ENCODE data around the gene C10orf71. TPM values are rescaled to one million over a fixed set of nuclear protein-coding genes. Genes with fewer than 3 reads are reported as not detected.

Gene C10orf71
- total and polyA plus RNA-seq, 3 donors from 2014 or later = 0.08 to 0.79 (median 0.12) TPM

DNA sequence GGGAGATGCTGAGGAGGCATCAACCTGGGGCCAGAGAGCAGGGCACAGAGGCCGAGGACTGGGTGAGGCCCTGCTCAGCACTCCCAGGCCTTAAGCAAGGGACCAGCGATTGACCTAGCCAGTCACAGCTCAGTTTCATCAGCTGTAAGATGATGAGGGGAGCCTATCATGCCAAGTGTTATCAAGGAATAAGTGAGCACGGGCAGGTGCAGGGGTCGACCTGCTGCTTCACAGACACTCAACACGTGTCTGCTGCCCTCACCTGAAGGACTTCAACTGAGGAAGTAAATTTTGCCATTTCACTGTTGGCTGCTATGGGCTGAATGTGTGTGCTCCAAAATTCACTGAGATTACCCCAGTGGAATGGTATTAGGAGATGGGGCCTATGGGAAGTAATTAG is 9.9 kb downstream of the C10orf71 start:
- Histone ChIP-seq H3K27ac (no peak overlapping the region), H3K4me3 (no peak overlapping the region), H3K36me3 (ENCODE audit: low read depth, missing control alignments) (no peaks in the 10 kb centered on the region), H3K9me3 (no peaks in the 10 kb centered on the region), H3K4me1 (peaks cover 2% of the 10 kb centered on the region), H3K27me3 (no peaks in the 10 kb centered on the region)
- 86 to 88% methylated on average over 5 of the region's 5 CpGs for WGBS, 2 donors
- no peak for DNase-seq
- no peak for TF ChIP-seq POLR2A (IDR thresholded peaks at IDR 0.05)
- TF ChIP-seq, protein P1, sequence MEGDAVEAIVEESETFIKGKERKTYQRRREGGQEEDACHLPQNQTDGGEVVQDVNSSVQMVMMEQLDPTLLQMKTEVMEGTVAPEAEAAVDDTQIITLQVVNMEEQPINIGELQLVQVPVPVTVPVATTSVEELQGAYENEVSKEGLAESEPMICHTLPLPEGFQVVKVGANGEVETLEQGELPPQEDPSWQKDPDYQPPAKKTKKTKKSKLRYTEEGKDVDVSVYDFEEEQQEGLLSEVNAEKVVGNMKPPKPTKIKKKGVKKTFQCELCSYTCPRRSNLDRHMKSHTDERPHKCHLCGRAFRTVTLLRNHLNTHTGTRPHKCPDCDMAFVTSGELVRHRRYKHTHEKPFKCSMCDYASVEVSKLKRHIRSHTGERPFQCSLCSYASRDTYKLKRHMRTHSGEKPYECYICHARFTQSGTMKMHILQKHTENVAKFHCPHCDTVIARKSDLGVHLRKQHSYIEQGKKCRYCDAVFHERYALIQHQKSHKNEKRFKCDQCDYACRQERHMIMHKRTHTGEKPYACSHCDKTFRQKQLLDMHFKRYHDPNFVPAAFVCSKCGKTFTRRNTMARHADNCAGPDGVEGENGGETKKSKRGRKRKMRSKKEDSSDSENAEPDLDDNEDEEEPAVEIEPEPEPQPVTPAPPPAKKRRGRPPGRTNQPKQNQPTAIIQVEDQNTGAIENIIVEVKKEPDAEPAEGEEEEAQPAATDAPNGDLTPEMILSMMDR (IDR thresholded peaks at IDR 0.05) = no peak
- intact Hi-C loops (cut with DNase I; ENCODE audit: low total_unique reads) = no loop called here

DNA sequence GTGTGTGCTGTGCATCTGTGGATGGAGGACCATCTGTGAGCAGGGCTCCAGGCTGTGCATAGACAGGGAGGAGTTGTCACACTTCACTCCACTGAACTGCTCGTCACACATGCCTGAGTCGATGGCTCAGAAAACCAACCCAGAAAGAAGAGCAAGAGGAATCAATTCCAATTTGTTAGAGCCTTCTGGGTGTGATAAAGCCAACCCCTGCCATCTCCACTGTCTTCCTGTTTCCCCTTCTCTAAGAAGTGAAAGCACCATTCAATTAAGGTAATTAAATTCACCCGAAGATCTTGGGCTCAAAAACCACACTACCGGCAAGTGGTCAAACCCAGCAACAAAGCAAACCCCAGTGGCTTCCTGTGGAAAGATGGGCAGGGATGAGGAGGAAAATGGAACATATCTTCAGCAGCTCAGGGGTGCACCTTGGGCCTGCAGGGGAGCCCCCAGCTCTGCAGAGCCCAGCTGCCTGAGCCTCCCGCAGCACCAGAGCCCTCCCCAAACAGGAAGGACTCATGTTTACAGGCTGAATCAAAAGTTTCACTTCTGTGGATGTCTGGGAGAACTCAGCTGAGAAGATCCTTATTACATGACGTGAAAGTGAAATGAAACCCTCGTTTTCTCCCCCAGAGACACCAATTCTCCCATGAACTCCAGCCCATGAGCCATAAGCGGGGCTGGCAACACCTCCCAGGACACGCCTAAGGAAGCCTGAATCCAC is 10.9 kb downstream of the C10orf71 start:
- Histone ChIP-seq H3K27ac (no peak overlapping the region), H3K4me1 (no peaks in the 10 kb centered on the region), H3K36me3 (ENCODE audit: low read depth, missing control alignments) (no peaks in the 10 kb centered on the region), H3K4me3 (no peak overlapping the region), H3K9me3 (no peaks in the 10 kb centered on the region), H3K27me3 (no peaks in the 10 kb centered on the region)
- WGBS, 2 donors = 67 to 78% methylated on average over 9 of the region's 9 CpGs
- intact Hi-C loops (cut with DNase I; ENCODE audit: low total_unique reads) = no loop called here
- no peak for DNase-seq
- TF ChIP-seq, protein P1 (IDR thresholded peaks at IDR 0.05) = no peak
- no peak for TF ChIP-seq POLR2A (IDR thresholded peaks at IDR 0.05)

DNA sequence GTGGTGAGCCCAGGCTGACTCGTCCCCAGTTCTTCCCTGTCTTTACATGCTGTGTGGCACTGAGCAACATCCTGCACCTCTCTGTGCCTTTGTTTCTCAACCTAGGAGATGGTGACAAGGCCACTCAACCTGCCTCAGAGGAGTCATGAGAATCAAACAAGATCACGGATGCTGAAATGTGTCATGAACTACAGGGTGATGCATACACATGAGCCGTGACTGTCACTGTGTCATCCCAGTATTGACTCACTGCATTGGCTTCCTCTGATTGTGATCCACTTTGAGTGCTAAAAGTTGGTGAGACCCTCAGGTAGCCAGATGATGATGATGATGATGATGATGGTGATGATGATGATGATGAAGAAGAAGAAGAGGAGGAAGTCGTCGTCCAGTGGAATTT is 11.5 kb downstream of the C10orf71 start:
- no peaks in the 10 kb centered on the region for H3K4me1 ChIP-seq
- no peak overlapping the region for H3K27ac ChIP-seq
- H3K27me3 ChIP-seq = no peaks in the 10 kb centered on the region
- no peaks in the 10 kb centered on the region for H3K9me3 ChIP-seq
- DNase-seq = no peak
- no peak overlapping the region for H3K4me3 ChIP-seq
- 83 to 91% methylated on average over 5 of the region's 5 CpGs for WGBS, 2 donors
- no peak for TF ChIP-seq POLR2A (IDR thresholded peaks at IDR 0.05)
- TF ChIP-seq, protein P1 (IDR thresholded peaks at IDR 0.05) = no peak
- intact Hi-C loops (cut with DNase I; ENCODE audit: low total_unique reads) = no loop called here
- H3K36me3 ChIP-seq (ENCODE audit: low read depth, missing control alignments) = no peaks in the 10 kb centered on the region

DNA sequence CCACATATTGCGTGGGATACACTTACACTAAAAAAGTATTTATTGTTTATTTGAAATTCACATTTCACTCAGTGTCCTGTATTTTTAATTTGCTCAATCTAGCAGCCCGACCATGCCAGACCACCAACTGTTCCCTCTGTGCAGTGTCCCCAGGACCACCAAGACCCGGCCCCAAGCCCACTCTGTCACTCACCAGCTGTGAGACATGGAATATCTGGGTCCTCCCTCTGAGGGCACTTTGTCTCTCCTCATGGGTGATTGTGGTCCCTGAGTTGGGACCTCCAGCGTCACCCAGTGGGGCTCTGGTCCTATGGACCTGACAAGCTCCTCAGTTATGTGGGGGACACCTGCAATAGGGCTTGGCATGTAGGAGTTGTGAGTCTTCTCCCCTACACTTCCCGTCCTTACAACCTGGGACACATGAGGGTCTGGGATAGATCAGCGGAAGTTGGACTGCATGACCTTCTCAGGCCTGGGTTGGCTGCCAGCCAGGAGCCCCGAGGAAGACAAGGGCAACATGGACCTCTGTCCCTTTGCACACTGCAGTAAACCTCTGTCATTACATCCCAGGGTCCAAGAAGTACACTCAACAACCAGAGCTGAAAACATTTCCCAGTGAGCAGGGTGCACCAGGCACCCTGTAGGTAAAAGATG is 12.1 kb downstream of the C10orf71 start:
- Histone ChIP-seq H3K27ac (no peak overlapping the region), H3K9me3 (no peaks in the 10 kb centered on the region), H3K36me3 (ENCODE audit: low read depth, missing control alignments) (no peaks in the 10 kb centered on the region), H3K4me1 (no peaks in the 10 kb centered on the region), H3K27me3 (no peaks in the 10 kb centered on the region), H3K4me3 (no peak overlapping the region)
- intact Hi-C loops (cut with DNase I; ENCODE audit: low total_unique reads) = no loop called here
- 76 to 82% methylated on average over 4 to 7 of the region's 7 CpGs for WGBS, 2 donors
- no peak for TF ChIP-seq POLR2A (IDR thresholded peaks at IDR 0.05)
- TF ChIP-seq, protein P1 (IDR thresholded peaks at IDR 0.05) = no peak
- DNase-seq = no peak

Measured in testis (tissue), 3 donors.